Measurements from ENCODE around the gene TMEM233. TPM values are rescaled to one million over a fixed set of nuclear protein-coding genes. Genes with fewer than 3 reads are reported as not detected.

The TMEM233 gene
- total and polyA plus RNA-seq, 7 donors: 11.6 to 125 (median 69.7) TPM

GRCh38 chr12:119598159-119598558 is 4.6 kb downstream of the TMEM233 start:
- no peak for ATAC-seq
- Histone ChIP-seq H3K4me3 (no peak overlapping the region), H3K27me3 (ENCODE audit: insufficient read depth in 3 of 3, low read length in 2 of 3) (no peaks in the 10 kb centered on the region), H3K9me3 (no peaks in the 10 kb centered on the region), H3K27ac (no peak overlapping the region), H3K36me3 (ENCODE audit: insufficient read depth in 1 of 2, low read depth in 1 of 2) (peaks cover 0 to 10% of the 10 kb centered on the region in 2 donors), H3K4me1 (peaks cover 42% of the 10 kb centered on the region)
- DNase-seq: no peak
- 59 to 88% (median 74%) methylated on average over 1 of the region's 1 CpG for WGBS, 3 donors
- no peak for TF ChIP-seq CTCF (IDR thresholded peaks at IDR 0.05)
- intact Hi-C loops (cut with DNase I): loop anchor here in 1 of 2 donors (10.0 kb wide), 1 partner anchor 413 kb away; no protein-coding TSS in a partner anchor

- H3K4me3 ChIP-seq: no peak overlapping the region
- H3K36me3 ChIP-seq (ENCODE audit: insufficient read depth in 1 of 2, low read depth in 1 of 2): peaks cover 0 to 12% of the 10 kb centered on the region in 2 donors
- ATAC-seq (peak in 3 of 4 donors; percentile 67 to 83 (median 82)), DNase-seq (no peak)
- H3K27ac ChIP-seq: peak overlapping the region; percentile 66
- H3K4me1 ChIP-seq: peaks cover 47% of the 10 kb centered on the region
- no peak for TF ChIP-seq CTCF (IDR thresholded peaks at IDR 0.05)
- intact Hi-C loops (cut with DNase I): no loop called here
- H3K27me3 ChIP-seq (ENCODE audit: insufficient read depth in 3 of 3, low read length in 2 of 3): no peaks in the 10 kb centered on the region
- 34 to 55% (median 45%) methylated on average over 7 of the region's 7 CpGs for WGBS, 3 donors
- H3K9me3 ChIP-seq: no peaks in the 10 kb centered on the region
Observed at GRCh38 chr12:119601877-119602733, 8.5 kb downstream of the TMEM233 start.

GRCh38 chr12:119602734-119603094 is 9.1 kb downstream of the TMEM233 start:
- H3K27ac ChIP-seq: peak overlapping the region; percentile 66

GRCh38 chr12:119603767-119604166 is 10.2 kb downstream of the TMEM233 start:
- Histone ChIP-seq H3K4me3 (no peak overlapping the region), H3K27ac (peak overlapping the region; percentile 66), H3K9me3 (no peaks in the 10 kb centered on the region), H3K4me1 (peaks cover 31% of the 10 kb centered on the region), H3K36me3 (ENCODE audit: insufficient read depth in 1 of 2, low read depth in 1 of 2) (peaks cover 0 to 14% of the 10 kb centered on the region in 2 donors), H3K27me3 (ENCODE audit: insufficient read depth in 3 of 3, low read length in 2 of 3) (no peaks in the 10 kb centered on the region)
- DNase-seq (no peak), ATAC-seq (peak; percentile 42 to 69 (median 54))
- WGBS, 3 donors: 3 to 20% (median 9%) methylated on average over 2 of the region's 2 CpGs
- TF ChIP-seq CTCF (IDR thresholded peaks at IDR 0.05): no peak
- intact Hi-C loops (cut with DNase I): no loop called here

More at GRCh38 chr12:119602734-119603094, 9.1 kb downstream of the TMEM233 start:
- intact Hi-C loops (cut with DNase I): no loop called here
- ATAC-seq: peak in 2 of 4 donors; percentile 2
- Histone ChIP-seq H3K27me3 (ENCODE audit: insufficient read depth in 3 of 3, low read length in 2 of 3) (no peaks in the 10 kb centered on the region), H3K36me3 (ENCODE audit: insufficient read depth in 1 of 2, low read depth in 1 of 2) (peaks cover 0 to 15% of the 10 kb centered on the region in 2 donors), H3K4me3 (no peak overlapping the region), H3K9me3 (no peaks in the 10 kb centered on the region), H3K4me1 (peaks cover 42% of the 10 kb centered on the region)
- WGBS, 3 donors: 65 to 94% (median 84%) methylated on average over 4 of the region's 4 CpGs
- DNase-seq: no peak
- no peak for TF ChIP-seq CTCF (IDR thresholded peaks at IDR 0.05)

Data from psoas muscle (tissue), 8 donors.